ENCODE results near the gene ABCA4.

- TF ChIP-seq CTCF (IDR thresholded peaks at IDR 0.05) (no peak), POLR2A (IDR thresholded peaks at IDR 0.05) (no peak)
These were observed 24.0 kb downstream of the ABCA4 start for GRCh38 chr1:94096797-94097549.
